Measurements from ENCODE around the gene S100A12. TPM values are rescaled to one million over a fixed set of nuclear protein-coding genes. Genes with fewer than 3 reads are reported as not detected.

S100A12 gene
- total RNA-seq, 1 donor from 2014 or later = not detected

DNA sequence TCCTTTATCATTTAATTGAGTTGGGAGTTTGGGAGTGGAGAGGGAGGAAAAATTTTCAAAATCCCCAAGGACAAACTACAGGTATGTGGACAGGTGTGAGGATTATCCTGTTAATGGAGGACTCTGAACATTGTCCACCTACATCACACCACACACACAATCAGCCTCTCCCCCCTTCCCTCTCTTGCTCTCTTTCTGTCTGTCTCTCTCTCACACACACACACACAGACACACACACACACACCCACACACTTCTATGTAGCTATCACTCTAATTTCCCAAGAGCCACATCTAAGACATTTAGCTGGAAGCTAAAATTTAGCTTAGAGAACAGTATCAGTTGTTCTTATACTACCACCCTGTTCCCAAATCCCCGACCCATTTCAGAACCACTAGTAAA is 14.0 kb upstream of the S100A12 start:
- Histone ChIP-seq H3K36me3 (ENCODE audit: control insufficient read depth, insufficient read depth, low read length) (no peaks in the 10 kb centered on the region), H3K4me3 (ENCODE audit: low read depth, low read length) (no peak overlapping the region), H3K27me3 (ENCODE audit: control insufficient read depth, insufficient read depth, low read length) (no peaks in the 10 kb centered on the region)
- TF ChIP-seq, protein P1, sequence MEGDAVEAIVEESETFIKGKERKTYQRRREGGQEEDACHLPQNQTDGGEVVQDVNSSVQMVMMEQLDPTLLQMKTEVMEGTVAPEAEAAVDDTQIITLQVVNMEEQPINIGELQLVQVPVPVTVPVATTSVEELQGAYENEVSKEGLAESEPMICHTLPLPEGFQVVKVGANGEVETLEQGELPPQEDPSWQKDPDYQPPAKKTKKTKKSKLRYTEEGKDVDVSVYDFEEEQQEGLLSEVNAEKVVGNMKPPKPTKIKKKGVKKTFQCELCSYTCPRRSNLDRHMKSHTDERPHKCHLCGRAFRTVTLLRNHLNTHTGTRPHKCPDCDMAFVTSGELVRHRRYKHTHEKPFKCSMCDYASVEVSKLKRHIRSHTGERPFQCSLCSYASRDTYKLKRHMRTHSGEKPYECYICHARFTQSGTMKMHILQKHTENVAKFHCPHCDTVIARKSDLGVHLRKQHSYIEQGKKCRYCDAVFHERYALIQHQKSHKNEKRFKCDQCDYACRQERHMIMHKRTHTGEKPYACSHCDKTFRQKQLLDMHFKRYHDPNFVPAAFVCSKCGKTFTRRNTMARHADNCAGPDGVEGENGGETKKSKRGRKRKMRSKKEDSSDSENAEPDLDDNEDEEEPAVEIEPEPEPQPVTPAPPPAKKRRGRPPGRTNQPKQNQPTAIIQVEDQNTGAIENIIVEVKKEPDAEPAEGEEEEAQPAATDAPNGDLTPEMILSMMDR (IDR thresholded peaks at IDR 0.05; ENCODE audit: insufficient read depth, low read length, poor library complexity, severe bottlenecking) = no peak
- no peak for DNase-seq (ENCODE audit: low read depth)

DNA sequence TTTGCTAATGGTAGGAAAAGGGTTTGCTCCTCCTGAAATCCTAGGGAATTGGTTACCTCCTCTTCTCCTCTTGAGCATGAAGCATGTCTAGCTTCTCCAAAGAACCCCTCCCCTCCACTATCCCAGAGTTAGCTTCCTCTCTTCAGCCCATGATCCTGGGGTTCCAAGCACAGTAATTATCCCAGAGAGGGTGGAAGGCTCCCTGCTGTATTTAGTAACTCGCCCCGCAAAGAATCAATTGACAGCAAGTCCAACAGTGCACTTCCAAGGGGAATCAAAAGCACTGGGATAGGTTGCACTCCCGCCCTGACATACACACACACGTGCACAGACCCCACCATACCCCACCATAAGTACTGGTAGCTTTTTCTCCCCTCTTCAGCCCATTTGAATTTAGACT is 12.4 kb upstream of the S100A12 start:
- TF ChIP-seq, protein P1 (IDR thresholded peaks at IDR 0.05; ENCODE audit: insufficient read depth, low read length, poor library complexity, severe bottlenecking) = no peak
- Histone ChIP-seq H3K4me3 (ENCODE audit: low read depth, low read length) (no peak overlapping the region), H3K27me3 (ENCODE audit: control insufficient read depth, insufficient read depth, low read length) (no peaks in the 10 kb centered on the region), H3K36me3 (ENCODE audit: control insufficient read depth, insufficient read depth, low read length) (no peaks in the 10 kb centered on the region)
- no peak for DNase-seq (ENCODE audit: low read depth)

DNA sequence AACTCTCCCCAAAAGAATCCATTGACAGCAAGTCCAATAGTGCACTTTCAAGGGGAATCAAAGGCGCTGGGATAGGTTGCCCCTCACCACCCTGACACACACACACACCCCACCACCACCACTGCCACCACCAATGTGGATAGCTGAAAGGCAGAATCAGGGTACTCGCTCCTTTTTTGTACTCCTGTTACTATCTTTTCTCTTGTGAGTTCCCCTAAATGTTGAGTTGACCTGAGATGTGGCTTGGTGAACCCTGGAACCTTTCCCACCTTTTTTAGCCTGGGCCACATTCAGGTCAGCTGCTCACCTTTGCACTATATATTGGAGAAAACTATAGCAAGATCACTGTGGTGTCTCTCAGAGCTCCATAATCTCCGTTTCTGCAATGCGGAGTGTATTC is 11.6 kb upstream of the S100A12 start:
- Histone ChIP-seq H3K4me3 (ENCODE audit: low read depth, low read length) (no peak overlapping the region), H3K36me3 (ENCODE audit: control insufficient read depth, insufficient read depth, low read length) (no peaks in the 10 kb centered on the region), H3K27me3 (ENCODE audit: control insufficient read depth, insufficient read depth, low read length) (no peaks in the 10 kb centered on the region)
- DNase-seq (ENCODE audit: low read depth) = no peak
- TF ChIP-seq, protein P1 (IDR thresholded peaks at IDR 0.05; ENCODE audit: insufficient read depth, low read length, poor library complexity, severe bottlenecking) = no peak

DNA sequence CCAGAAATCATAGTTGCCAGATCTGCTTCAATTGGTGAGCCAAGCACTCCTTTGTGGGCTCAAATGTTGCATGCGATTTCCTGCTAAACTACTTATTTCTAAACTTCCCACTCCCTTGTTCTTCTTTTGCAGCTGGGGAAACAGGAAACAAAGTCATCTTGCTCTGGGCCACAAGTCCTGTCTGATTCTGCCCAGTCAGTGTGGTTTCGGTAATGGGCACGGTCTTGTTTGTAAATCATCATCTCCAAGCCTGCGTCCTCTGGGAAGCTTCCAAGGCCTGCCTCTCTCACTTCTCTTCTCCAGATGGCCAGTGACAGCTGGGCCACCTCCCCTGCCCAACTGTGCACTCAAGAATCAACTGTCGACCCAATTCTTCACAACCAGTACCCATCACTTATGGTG is 11.1 kb upstream of the S100A12 start:
- H3K4me3 ChIP-seq (ENCODE audit: low read depth, low read length) = no peak overlapping the region
- no peaks in the 10 kb centered on the region for H3K27me3 ChIP-seq (ENCODE audit: control insufficient read depth, insufficient read depth, low read length)
- no peaks in the 10 kb centered on the region for H3K36me3 ChIP-seq (ENCODE audit: control insufficient read depth, insufficient read depth, low read length)
- TF ChIP-seq, protein P1 (IDR thresholded peaks at IDR 0.05; ENCODE audit: insufficient read depth, low read length, poor library complexity, severe bottlenecking) = no peak
- DNase-seq (ENCODE audit: low read depth) = no peak

DNA sequence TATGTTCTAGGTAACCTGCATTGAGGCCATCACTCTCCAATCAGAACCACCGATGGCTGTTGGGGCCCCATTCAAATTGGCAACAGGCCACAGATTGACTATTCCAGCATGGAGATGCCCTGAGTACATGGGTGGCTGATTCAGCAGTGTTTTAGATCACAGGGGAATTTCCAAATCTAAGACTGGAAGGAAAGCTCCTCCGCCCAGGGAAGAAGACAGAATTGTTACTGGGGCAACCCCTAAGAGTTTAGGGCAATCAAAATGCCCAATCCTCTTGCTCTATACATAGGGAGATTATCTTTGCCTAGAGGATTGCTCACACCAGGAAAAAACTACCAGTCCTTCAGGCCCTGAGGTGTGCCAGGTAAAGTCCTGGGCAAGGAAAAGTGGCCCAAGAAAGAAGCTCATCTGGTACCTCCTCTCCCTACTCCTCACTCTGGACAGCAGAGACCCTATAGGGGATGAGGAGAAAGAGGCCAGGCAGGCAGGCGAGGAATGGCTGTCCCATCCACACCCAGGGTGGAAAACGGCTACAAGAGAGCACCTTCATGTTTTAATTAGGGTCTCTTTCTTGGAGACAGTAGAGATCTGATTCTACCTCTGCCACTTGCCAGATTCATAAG is 9.6 kb upstream of the S100A12 start:
- no peak for DNase-seq (ENCODE audit: low read depth)
- no peak overlapping the region for H3K4me3 ChIP-seq (ENCODE audit: low read depth, low read length)
- H3K27me3 ChIP-seq (ENCODE audit: control insufficient read depth, insufficient read depth, low read length) = no peaks in the 10 kb centered on the region
- TF ChIP-seq, protein P1 (IDR thresholded peaks at IDR 0.05; ENCODE audit: insufficient read depth, low read length, poor library complexity, severe bottlenecking) = no peak
- H3K36me3 ChIP-seq (ENCODE audit: control insufficient read depth, insufficient read depth, low read length) = no peaks in the 10 kb centered on the region

DNA sequence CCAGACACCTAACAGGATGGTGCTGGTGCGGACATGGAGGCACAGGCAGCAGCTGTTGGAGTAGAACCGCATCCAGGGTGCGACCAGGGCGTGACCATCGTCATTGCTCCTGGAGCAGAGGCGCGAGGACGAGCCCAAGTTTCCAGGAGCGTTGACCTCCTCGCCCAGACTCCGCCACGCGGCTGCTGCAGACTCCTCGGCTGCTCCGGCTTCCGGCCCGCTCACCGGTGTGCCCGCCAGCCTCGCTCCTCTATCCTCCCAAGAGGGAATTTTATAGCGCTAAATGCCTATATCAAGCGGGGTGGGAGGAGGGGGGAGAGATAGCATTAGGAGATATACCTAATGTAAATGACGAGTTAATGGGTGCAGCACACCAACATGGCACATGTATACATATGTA is 5.3 kb upstream of the S100A12 start:
- no peak overlapping the region for H3K4me3 ChIP-seq (ENCODE audit: low read depth, low read length)

More for the DNA sequence above, 5.3 kb upstream of the S100A12 start:
- DNase-seq (ENCODE audit: low read depth) = no peak
- TF ChIP-seq, protein P1 (IDR thresholded peaks at IDR 0.05; ENCODE audit: insufficient read depth, low read length, poor library complexity, severe bottlenecking) = no peak
- Histone ChIP-seq H3K36me3 (ENCODE audit: control insufficient read depth, insufficient read depth, low read length) (no peaks in the 10 kb centered on the region), H3K27me3 (ENCODE audit: control insufficient read depth, insufficient read depth, low read length) (no peaks in the 10 kb centered on the region)
